Esophagus squamous epithelium (tissue), 4 donors: ENCODE measurements around the gene CNTNAP2.

Experiments used
- CTCF ChIP-seq, 6 experiments: fragments of 450-650 bp in 4 of 6; fragments of 200-600 bp in 2 of 6; sonication (generic) in 2 of 6; IDR thresholded peaks; one replicate each; pipeline ENCODE4 v1.5.1; 2016 to 2019; ENCODE audit warnings: antibody characterized with exemption in 6 of 6, mild to moderate bottlenecking in 4 of 6, moderate library complexity in 4 of 6
- POLR2A ChIP-seq, 4 donors: fragments of 450-650 bp; IDR thresholded peaks; one replicate each; pipeline ENCODE4 v1.6.1; 2017; ENCODE audit warnings: antibody characterized with exemption in 4 of 4, mild to moderate bottlenecking in 4 of 4, moderate library complexity in 3 of 4

GRCh38 chr7:146636581-146636980 lies 520.0 kb downstream of the CNTNAP2 start:
- TF ChIP-seq CTCF (IDR thresholded peaks at IDR 0.05) (no peak), POLR2A (IDR thresholded peaks at IDR 0.05) (no peak)
